RCC 7860 (cell line): ENCODE results near the gene P2RY2.
A peak's percentile ranks its signal among the peaks of the same experiment; 100 is the strongest.

ENCODE experiments used
- DNase-seq: peaks from one replicate; pipeline ENCODE4 v3.0.0-alpha.2; 2015; ENCODE audit warnings: low spot score
- FAIRE-seq: peaks from 2 replicates; lab custom pipeline; 2012; peaks lifted over from hg19 to GRCh38; lab: Jason Lieb, UNC

Gene P2RY2

DNA sequence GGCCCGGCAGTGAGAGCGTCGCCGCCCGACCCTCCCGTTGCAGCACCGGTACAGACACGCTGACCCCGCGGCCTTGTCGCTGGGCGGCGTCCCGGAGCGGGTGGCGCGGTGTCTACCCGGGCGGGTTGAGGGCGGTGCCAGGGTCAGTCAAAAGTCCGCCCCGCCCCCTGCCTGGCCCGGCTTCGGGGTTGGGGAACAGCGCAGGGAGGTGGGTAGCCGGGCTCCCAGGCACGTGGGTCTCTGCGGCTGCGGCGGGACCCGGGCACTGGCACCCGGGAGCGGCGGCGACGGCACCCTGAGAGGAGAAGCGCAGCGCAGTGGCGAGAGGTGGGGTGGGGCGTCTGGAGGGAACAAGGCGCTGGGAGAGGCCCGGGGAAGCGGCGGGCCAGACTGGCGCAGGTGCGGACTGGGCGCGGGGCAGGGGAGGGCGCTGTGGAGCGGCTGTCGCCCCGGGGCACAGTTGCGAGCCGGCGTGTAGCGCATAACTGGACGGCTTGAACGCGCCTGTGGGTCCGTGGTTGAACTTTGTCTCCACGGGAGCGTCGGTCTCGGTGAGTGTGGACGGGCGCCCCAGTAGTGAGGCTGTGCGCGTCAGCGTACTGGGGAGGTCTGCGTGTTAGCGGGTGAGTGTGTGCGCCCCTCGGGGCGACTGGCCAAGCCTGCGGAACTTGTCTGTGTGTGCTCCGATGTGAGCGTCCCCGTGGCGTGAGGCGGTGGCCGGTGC is at the start of gene P2RY2:
Gene P2RY2, plus strand, starts transcription at position 176 of the 724 bp plus-strand sequence. CDS start 15,879 bp downstream, outside the sequence.
- no peak for FAIRE-seq
- no peak for DNase-seq

DNA sequence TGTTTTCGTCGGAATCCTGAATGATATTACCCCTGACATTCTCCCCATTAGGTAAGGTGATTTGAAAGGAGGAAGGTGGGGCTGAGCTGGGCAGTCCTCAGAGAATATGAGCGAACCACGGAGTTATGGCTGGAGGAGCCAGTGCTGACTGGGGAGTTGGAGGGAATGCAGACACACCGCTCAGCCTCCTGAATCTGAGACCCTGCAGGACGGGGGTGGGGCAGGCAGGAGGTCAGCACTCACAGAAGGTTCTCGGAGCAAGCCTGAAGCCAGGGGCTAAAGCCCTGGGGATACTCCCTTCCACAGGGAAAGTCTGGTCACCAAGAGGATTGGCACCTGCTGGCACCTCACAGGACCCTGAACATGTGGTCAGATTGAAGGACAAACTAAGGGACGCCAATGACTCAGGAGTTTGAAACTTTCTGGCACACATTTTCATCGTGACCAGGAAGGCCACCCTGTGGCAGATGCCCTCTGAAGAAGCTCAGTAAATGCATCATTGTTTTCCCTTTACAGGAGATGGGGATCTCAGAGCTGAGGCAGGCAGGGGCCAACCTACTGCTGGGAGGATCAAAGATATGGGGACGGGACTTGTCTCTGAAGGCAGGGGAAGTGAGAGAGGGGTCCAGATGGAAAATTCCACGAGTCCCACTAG is 49.0 kb upstream of the P2RY2 start:
- no peak for DNase-seq
- no peak for FAIRE-seq

DNA sequence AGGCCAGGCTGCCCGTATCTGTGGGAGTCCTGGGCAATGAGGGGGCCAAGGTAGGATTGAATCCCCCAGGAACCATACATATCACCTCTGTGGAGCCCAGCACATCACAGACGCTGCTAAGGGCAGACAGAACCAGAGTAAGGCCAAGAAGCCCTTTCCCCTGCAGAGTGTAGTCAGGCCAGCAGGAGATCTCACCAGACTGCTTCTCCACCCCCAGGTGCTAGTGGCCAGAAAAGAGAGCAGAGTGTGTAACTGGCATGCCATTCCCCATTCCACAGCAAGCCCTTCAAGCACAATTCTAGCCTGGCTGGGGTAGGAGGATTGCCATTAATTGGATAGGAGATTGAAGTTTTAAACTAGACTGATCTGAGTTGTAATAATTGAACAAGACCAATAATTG is 47.9 kb upstream of the P2RY2 start:
- no peak for FAIRE-seq
- DNase-seq: no peak

DNA sequence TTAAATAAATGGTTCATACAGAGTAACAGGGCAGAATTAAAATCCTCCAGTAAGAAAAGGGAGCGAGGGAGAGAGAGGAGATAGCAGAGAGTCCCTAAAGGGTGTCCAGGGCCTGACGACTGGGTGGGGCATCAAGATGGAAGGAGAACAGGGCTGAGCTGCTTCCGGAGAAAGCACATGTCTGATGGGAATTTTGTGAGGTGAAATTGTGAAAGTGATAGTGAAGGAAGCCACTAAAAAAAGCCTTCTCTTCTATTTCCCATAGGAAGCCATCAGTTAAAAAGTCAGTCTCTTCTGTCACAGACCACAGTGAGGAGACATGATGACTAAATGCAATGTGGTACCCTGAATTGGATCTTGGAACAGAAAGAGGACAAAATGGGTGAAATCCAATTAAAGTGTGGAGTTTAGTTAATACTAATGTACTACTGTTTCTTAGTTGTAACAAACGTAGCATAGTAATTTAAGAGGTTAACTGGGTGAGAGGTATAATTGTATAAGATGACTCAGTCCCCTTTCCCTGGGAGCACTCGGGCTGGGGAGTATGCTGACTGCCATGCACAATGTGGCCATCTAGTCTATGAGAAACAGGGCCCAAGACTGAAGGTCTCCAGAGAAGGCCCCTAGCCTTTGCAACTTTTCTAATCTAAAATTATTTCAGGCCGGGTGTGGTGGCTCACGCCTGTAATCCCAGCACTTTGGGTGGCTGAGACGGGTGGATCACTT is 46.5 kb upstream of the P2RY2 start:
- DNase-seq (no peak), FAIRE-seq (no peak)

DNA sequence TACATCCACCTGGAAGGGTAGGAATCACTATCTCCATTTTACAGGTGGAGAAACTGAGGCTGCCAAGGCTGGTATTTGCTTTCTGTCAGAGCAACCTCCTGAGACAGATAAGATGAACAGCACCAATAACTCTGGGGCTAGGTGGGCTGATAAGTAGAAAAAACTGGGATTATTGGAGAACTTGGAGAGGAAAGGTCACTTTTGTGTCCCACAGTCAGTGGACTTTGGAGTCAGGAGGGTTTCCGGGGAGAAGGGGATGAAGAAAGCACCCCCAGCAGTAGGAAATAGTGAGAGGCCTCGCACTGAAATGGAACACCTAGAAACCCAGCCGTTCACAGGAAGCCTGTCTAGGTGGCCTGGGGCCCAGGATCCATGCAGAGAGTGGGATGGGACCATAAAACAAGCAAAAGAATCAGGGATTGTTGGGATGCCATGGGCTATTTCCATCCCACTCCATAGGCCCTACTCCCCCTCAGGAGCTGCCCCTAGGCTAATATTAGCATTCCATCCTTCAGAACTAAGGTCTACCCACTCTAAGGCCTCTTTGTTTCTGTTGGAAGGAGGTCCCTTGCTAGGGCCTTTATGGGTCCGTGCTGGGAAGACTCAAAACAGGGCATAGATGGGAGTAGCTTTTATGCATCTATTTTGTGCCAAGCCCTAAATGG is 45.0 kb upstream of the P2RY2 start:
- FAIRE-seq: no peak
- DNase-seq: no peak

GRCh38 chr11:73173755-73174494 is 44.2 kb upstream of the P2RY2 start:
- no peak for DNase-seq
- FAIRE-seq: no peak

DNA sequence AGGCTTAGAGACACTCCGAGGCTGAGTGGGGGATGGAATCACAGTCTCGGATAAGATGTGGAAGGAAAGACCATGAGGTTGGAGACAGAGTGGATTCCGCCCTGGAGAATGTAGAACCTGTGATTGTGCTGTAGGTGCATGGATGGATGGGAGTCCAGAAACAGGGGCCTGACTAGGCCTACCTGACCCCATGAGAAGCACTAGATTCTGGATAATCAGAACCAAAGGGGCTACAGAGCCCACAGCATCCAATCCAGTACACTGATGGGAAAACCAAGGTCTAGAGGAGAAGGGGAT is 43.6 kb upstream of the P2RY2 start:
- DNase-seq: no peak
- no peak for FAIRE-seq

DNA sequence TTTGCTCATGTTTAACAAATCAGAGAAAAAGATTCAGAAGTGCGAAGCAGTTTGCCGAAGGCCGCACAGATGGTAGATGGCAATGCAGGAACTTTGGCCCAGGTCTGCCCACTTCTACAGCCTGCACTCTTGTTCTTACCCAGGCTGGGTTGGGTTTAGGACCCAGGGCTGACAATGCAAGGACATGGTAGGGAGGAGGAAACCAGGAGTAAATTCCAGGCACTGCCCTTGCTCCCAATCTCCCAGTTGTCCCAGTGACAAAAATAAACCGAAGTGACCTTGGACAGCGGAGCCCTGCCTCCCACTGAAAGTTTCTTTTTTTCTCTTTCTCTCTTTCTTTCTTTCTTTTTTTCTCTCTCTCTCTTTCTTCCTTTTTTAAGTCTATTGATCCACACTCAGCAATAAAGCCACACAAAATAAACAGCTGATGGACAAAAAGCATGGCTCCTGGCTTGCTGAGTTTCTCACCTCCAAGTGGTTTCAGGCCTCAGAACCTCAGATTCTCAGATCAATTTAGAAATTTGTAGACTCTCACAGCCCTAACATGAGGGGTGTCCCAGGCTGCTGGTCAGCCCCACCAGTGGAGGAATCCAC is 42.4 kb upstream of the P2RY2 start:
- no peak for FAIRE-seq
- DNase-seq: no peak

GRCh38 chr11:73176145-73176873 is 41.8 kb upstream of the P2RY2 start:
- DNase-seq (no peak), FAIRE-seq (no peak)

DNA sequence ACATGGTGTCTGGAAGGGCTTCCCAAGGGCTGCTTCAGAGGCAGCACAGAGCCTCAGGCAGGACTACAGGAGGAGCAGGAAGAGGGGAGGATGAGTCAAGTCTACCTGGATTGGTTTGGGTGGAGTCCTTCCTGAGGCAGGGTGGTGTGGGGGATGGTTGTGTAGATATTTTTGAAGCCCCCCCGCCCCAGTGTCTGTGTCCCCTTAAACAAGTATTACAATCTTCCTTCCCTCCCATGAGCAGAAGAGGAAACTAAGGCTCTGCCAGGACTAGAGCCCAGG is 41.3 kb upstream of the P2RY2 start:
- FAIRE-seq (no peak), DNase-seq (no peak)

GRCh38 chr11:73177380-73177777 is 40.7 kb upstream of the P2RY2 start:
- FAIRE-seq (no peak), DNase-seq (no peak)

GRCh38 chr11:73177778-73178539 is 40.1 kb upstream of the P2RY2 start:
- FAIRE-seq: no peak

DNA sequence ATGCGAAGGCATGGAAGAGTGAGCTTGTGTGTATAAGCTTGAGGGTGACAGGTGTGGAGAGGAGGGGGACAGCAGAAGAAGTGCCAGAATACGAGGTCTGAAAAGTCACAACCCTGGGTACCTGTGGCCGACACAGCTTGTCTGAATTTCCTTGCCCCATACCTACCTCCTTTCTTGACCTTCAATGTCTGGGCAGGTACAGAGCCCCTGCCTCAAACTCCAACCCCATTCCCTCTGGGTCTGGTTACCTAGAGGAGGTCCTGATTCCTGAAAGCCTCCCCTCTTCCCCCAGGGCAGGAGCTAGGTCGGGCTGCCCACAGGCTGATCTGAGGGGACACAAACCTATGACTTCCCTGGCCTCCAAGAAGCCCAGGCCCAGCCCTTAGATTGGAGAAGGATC is 39.4 kb upstream of the P2RY2 start:
- no peak for FAIRE-seq
- DNase-seq: no peak

More at GRCh38 chr11:73177778-73178539, 40.1 kb upstream of the P2RY2 start:
- peak; percentile 24 for DNase-seq

- FAIRE-seq (no peak), DNase-seq (no peak)
Measured at GRCh38 chr11:73182824-73183321, 35.2 kb upstream of the P2RY2 start.

DNA sequence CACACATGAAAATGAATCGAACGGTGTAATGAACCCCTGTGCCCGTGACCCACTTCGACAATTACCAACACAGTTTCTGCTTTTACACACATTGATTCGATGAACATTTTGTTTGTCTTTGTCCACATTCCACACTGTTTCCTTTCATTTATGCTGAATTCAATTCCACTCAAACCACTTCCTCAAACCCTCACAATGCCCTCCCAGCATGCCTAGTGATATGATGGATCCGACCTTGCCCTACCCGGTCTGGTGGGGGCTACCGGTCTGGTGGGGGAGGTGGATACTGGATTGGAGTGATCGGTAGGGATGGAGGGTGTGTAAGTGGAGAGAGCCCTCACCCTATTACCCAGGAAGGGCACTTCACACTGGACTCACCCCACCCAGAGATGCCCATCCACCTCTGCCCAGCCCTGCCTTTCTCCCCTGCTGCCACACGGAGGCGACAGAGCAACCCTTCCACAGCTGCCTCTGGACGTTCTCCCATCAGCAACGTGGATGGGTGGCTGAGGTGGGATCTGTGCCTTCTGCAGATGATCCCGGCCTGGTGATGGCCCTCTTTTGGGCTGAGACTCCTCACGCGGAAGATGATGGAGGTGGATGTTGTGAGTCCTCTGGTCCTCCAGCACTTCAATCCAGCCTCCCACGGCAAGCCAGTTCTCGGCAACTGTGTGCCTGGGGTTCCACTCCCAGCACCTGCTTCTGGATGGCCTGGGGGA is 33.0 kb upstream of the P2RY2 start:
- DNase-seq: peak; percentile 57
- no peak for FAIRE-seq

- DNase-seq (peak; percentile 92), FAIRE-seq (peak; percentile 74)
Measured at GRCh38 chr11:73185680-73186293, 32.3 kb upstream of the P2RY2 start.

GRCh38 chr11:73186294-73186850 is 31.7 kb upstream of the P2RY2 start:
- FAIRE-seq (no peak), DNase-seq (no peak)

DNA sequence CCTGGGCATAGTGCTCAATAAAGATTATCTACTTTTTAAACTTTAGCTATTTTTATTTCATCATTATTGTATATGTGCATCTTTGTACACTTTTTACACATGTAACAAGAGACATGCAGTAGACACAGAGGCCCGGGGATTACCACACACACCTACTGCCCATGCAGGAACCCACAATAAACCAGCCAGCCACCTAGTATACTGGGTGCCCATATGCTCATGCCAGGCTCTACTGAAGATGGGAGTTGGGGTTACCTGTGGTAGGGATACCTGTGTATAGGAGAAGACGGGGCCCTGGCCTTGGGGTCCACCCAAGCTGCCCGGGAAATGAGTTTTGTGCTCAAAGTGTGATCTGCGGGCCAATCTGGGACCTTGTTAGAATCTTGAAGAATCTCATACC is 31.2 kb upstream of the P2RY2 start:
- FAIRE-seq (no peak), DNase-seq (no peak)
